Inferior parietal cortex (tissue), 1 donor: Measurements from ENCODE around the gene HIC1.

ENCODE experiments used
- DNase-seq: peaks from one replicate; pipeline ENCODE4 v3.0.0-alpha.2; 2016; ENCODE audit errors: extremely low spot score

Gene HIC1

GRCh38 chr17:2101448-2102257, 46.8 kb downstream of the HIC1 start:
- no peak for DNase-seq

- DNase-seq: no peak
Observed at GRCh38 chr17:2102931-2103809, 48.3 kb downstream of the HIC1 start.

DNA sequence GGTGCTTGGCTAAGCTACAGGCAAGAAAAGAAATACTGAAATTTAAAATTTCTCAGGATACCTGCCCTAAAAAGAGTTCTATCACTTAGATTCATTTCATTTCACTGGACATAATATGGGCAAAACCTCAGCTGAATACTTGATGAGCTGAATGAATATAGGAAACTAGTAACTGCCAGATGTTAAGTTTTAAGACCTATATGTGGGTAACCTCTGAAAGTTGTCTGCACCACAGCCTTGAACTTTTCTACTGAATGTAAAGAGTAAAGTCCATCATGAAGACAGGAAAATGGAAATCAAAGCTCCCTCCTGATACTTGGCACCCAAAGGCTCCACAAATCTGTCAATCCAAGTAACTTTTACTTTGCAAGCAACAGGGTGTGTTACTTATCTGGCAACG, 50.8 kb downstream of the HIC1 start:
- DNase-seq: no peak

GRCh38 chr17:2106308-2106955, 51.5 kb downstream of the HIC1 start:
- no peak for DNase-seq

GRCh38 chr17:2107050-2107449, 52.1 kb downstream of the HIC1 start:
- DNase-seq: no peak

- DNase-seq: no peak
Observed at GRCh38 chr17:2107506-2107905, 52.6 kb downstream of the HIC1 start.

GRCh38 chr17:2108170-2108569, 53.3 kb downstream of the HIC1 start:
- DNase-seq: no peak

- no peak for DNase-seq
Observed at GRCh38 chr17:2110436-2110835, 55.5 kb downstream of the HIC1 start.

GRCh38 chr17:2111691-2112090, 56.8 kb downstream of the HIC1 start:
- no peak for DNase-seq
